Adipocyte (in vitro differentiated cells): ENCODE measurements around the gene MTUS2.

Experiments used
- DNase-seq: peaks from one replicate; pipeline ENCODE4 v3.0.0-alpha.2; 2015; ENCODE audit warnings: low read depth
- H3K27me3 ChIP-seq: replicated peaks from 2 replicates; pipeline ENCODE4 v1.7.0; 2013; ENCODE audit warnings: mild to moderate bottlenecking, low read length, moderate library complexity; ENCODE audit not compliant: control insufficient read depth, insufficient read depth
- H3K36me3 ChIP-seq: 2 replicates; pipeline ENCODE4 v1.7.0; 2013; ENCODE audit warnings: low read length, mild to moderate bottlenecking, moderate library complexity; ENCODE audit not compliant: control insufficient read depth, insufficient read depth, severe bottlenecking
- H3K4me1 ChIP-seq: 2 replicates; pipeline ENCODE4 v1.7.0; 2013; ENCODE audit warnings: mild to moderate bottlenecking, low read length, moderate library complexity; ENCODE audit not compliant: control insufficient read depth, insufficient read depth
- H3K4me3 ChIP-seq: 2 replicates; pipeline ENCODE4 v1.7.0; 2013; ENCODE audit warnings: mild to moderate bottlenecking, low read length, moderate library complexity
- H3K9ac ChIP-seq: 2 replicates; pipeline ENCODE4 v1.7.0; 2013; ENCODE audit warnings: mild to moderate bottlenecking, low read length, moderate library complexity
- H3K9me3 ChIP-seq: 2 replicates; pipeline ENCODE4 v1.7.0; 2013; ENCODE audit warnings: mild to moderate bottlenecking, low read length, moderate library complexity; ENCODE audit not compliant: control insufficient read depth

MTUS2 gene

GRCh38 chr13:28822801-28823200, 2.7 kb downstream of the MTUS2 start:
- H3K9ac ChIP-seq, result no peak overlapping the region
- H3K4me1 ChIP-seq, result peaks cover 10% of the 10 kb centered on the region
- H3K4me3 ChIP-seq, result no peak overlapping the region
- peaks cover 30% of the 10 kb centered on the region for H3K27me3 ChIP-seq
- no peak for DNase-seq
- H3K9me3 ChIP-seq, result peaks cover 14% of the 10 kb centered on the region
- H3K36me3 ChIP-seq, result no peaks in the 10 kb centered on the region

DNA sequence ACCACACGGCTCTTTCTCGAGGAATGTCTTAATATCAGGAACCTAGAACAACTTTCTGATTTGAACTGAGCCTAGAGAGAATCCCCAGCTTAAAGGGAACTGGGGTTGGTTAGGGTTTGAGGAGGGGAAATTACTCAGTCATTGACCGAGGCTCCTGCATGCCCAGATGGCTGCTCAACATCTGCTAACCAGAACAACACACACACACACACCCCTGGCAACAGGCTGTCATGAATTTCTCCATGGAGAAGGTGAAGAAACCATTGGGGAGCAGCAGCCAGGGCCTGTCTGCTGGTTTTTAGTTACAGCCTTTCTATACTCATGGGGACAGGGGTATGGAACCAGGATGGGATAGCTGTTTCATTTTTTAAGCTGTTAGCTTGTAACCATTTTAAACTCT, 5.2 kb downstream of the MTUS2 start:
- peaks cover 29% of the 10 kb centered on the region for H3K27me3 ChIP-seq
- H3K4me1 ChIP-seq, result peaks cover 3% of the 10 kb centered on the region
- H3K4me3 ChIP-seq, result no peak overlapping the region
- H3K36me3 ChIP-seq, result no peaks in the 10 kb centered on the region
- DNase-seq, result no peak
- peaks cover 26% of the 10 kb centered on the region for H3K9me3 ChIP-seq
- H3K9ac ChIP-seq, result no peak overlapping the region

GRCh38 chr13:28826368-28826767, 6.2 kb downstream of the MTUS2 start:
- no peak for DNase-seq
- Histone ChIP-seq H3K4me3 (no peak overlapping the region), H3K9me3 (peaks cover 35% of the 10 kb centered on the region), H3K27me3 (peaks cover 20% of the 10 kb centered on the region), H3K36me3 (no peaks in the 10 kb centered on the region), H3K9ac (no peak overlapping the region), H3K4me1 (no peaks in the 10 kb centered on the region)

GRCh38 chr13:28830580-28830979, 10.4 kb downstream of the MTUS2 start:
- Histone ChIP-seq H3K27me3 (no peaks in the 10 kb centered on the region), H3K36me3 (no peaks in the 10 kb centered on the region), H3K4me1 (no peaks in the 10 kb centered on the region), H3K9me3 (peaks cover 30% of the 10 kb centered on the region), H3K9ac (no peak overlapping the region), H3K4me3 (no peak overlapping the region)
- DNase-seq, result no peak

GRCh38 chr13:28831117-28831516, 11.0 kb downstream of the MTUS2 start:
- peaks cover 30% of the 10 kb centered on the region for H3K9me3 ChIP-seq
- H3K27me3 ChIP-seq, result no peaks in the 10 kb centered on the region
- no peak overlapping the region for H3K4me3 ChIP-seq
- no peak overlapping the region for H3K9ac ChIP-seq
- no peak for DNase-seq
- no peaks in the 10 kb centered on the region for H3K4me1 ChIP-seq
- no peaks in the 10 kb centered on the region for H3K36me3 ChIP-seq

DNA sequence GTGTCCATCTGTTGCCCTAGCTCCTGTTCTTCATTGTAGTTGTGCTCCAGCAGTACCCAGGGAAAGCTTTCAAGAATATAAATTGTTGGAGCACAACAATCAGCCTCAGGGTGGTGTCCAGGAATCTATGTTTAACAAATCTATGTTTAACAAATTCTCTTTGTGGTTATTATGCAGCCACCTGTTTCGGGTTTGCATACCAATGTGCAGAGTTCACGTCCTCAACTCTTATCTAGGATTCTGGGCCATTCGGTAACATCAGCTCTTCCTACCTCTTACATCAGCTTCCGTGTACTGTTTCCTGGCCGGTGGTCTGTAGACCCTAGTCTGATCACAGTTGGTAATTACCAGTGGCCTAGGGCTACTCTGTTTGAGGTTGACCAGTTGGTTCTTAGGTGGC, 17.0 kb downstream of the MTUS2 start:
- Histone ChIP-seq H3K9me3 (no peaks in the 10 kb centered on the region), H3K27me3 (peaks cover 4% of the 10 kb centered on the region), H3K36me3 (no peaks in the 10 kb centered on the region), H3K4me3 (no peak overlapping the region), H3K9ac (no peak overlapping the region), H3K4me1 (no peaks in the 10 kb centered on the region)
- DNase-seq, result no peak

DNA sequence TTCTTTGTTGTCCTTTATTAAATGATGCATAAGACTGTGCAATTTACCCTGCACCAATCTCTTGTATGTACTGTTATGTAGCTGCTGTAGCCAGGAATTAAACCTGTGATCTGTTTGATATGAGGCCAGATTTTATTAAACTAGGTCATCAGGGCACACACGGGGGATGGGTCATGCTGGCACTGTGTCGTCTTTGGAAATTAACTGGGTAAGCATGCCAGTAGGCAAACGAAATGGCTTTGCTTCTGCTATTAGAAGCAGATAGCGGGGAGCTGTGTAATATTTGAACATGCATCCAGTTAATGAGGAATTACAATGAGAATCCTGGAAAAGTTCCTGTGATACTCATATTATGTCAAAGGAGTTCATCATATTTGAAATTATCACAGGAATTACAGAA, 23.5 kb downstream of the MTUS2 start:
- Histone ChIP-seq H3K27me3 (peaks cover 10% of the 10 kb centered on the region), H3K36me3 (no peaks in the 10 kb centered on the region), H3K4me1 (no peaks in the 10 kb centered on the region), H3K9ac (no peak overlapping the region), H3K4me3 (no peak overlapping the region), H3K9me3 (no peaks in the 10 kb centered on the region)
- DNase-seq, result no peak

DNA sequence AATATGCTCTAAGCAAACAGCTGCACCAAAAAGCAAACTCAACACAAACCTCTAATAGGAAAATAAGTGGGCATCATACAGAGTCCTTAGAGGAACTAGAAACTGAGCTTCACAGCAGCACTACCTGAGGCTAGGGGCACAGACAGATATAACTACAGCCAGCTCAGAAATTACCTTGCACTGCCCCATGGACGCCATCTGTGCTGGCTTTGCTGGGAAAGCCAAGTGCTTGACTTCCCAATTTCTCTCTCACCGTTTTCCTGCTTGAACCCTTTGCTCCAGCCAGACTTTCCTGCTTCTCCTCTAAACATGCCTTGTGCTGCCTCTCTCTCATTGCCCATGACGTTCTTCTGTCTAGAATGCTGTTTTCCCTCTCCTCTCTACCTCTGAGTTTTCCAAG, 29.3 kb downstream of the MTUS2 start:
- no peaks in the 10 kb centered on the region for H3K36me3 ChIP-seq
- DNase-seq, result no peak

GRCh38 chr13:28850226-28850625, 30.1 kb downstream of the MTUS2 start:
- peaks cover 4% of the 10 kb centered on the region for H3K27me3 ChIP-seq
- H3K36me3 ChIP-seq, result no peaks in the 10 kb centered on the region
- no peak overlapping the region for H3K4me3 ChIP-seq
- H3K9ac ChIP-seq, result no peak overlapping the region
- H3K4me1 ChIP-seq, result no peaks in the 10 kb centered on the region
- H3K9me3 ChIP-seq, result no peaks in the 10 kb centered on the region
- no peak for DNase-seq

More for the DNA sequence above, 29.3 kb downstream of the MTUS2 start:
- H3K4me3 ChIP-seq, result no peak overlapping the region
- H3K27me3 ChIP-seq, result peaks cover 4% of the 10 kb centered on the region
- no peaks in the 10 kb centered on the region for H3K9me3 ChIP-seq
- H3K4me1 ChIP-seq, result no peaks in the 10 kb centered on the region
- H3K9ac ChIP-seq, result no peak overlapping the region

DNA sequence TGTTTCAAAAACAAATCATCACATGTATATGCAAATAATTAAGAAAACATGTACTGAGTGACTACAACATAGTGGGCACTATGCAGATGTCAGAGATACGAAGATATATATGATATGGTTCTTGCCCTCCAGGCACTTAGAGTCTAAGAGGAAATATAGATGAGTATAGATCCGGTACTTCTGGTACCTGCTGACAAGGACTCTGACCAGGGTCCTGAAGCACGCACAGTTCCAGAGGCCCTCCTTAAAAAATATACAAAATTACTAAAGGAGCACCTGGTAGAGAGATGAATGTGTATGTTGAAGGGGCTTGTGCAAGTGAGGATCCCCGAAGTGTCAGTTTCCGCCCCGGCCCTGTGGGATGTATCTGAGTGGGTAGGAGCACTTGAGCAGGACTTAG, 31.3 kb downstream of the MTUS2 start:
- H3K9ac ChIP-seq, result no peak overlapping the region
- H3K4me1 ChIP-seq, result no peaks in the 10 kb centered on the region
- H3K4me3 ChIP-seq, result no peak overlapping the region
- no peak for DNase-seq
- peaks cover 4% of the 10 kb centered on the region for H3K27me3 ChIP-seq
- no peaks in the 10 kb centered on the region for H3K9me3 ChIP-seq
- H3K36me3 ChIP-seq, result no peaks in the 10 kb centered on the region

- no peak overlapping the region for H3K9ac ChIP-seq
- no peak overlapping the region for H3K4me3 ChIP-seq
- H3K4me1 ChIP-seq, result no peaks in the 10 kb centered on the region
- H3K27me3 ChIP-seq, result no peaks in the 10 kb centered on the region
- no peaks in the 10 kb centered on the region for H3K9me3 ChIP-seq
- DNase-seq, result no peak
- no peaks in the 10 kb centered on the region for H3K36me3 ChIP-seq
Observed at GRCh38 chr13:28854657-28855056, 34.5 kb downstream of the MTUS2 start.

- Histone ChIP-seq H3K4me1 (no peaks in the 10 kb centered on the region), H3K27me3 (no peaks in the 10 kb centered on the region), H3K9me3 (no peaks in the 10 kb centered on the region), H3K9ac (no peak overlapping the region), H3K36me3 (no peaks in the 10 kb centered on the region), H3K4me3 (no peak overlapping the region)
- DNase-seq, result no peak
Observed at GRCh38 chr13:28856287-28856686, 36.1 kb downstream of the MTUS2 start.
